ENCODE results near the gene MEIOSIN. TPM values are rescaled to one million over a fixed set of nuclear protein-coding genes. Genes with fewer than 3 reads are reported as not detected.

MEIOSIN gene
- total RNA-seq, 1 experiment from 2014 or later, result not detected

- ChIA-PET CTCF (interaction anchor here (0.6 to 2.2 kb wide), 2 partner anchors 17 to 21 kb away, joined by 3 to 7 read pairs; no protein-coding TSS in a partner anchor), POLR2A (interaction anchor here (0.6 kb wide), 1 partner anchor 9 kb away, joined by 3 read pairs; no protein-coding TSS in a partner anchor)
- no peak for TF ChIP-seq CTCF (IDR thresholded peaks at IDR 0.05; ENCODE audit: unreplicated experiment)
- no TSS peak for BruUV-seq (replicated peaks)
- no peak overlapping the region for H3K4me3 Mint-ChIP-seq (ENCODE audit: unreplicated experiment)
- H3K27me3 Mint-ChIP-seq (ENCODE audit: insufficient read depth, unreplicated experiment), result no peaks in the 10 kb centered on the region
- no peak for DNase-seq (ENCODE audit: unreplicated experiment)
- intact Hi-C loops (cut with micrococcal nuclease), result no loop called here
- H3K27ac Mint-ChIP-seq (ENCODE audit: low read depth, unreplicated experiment), result no peak overlapping the region
- no peaks in the 10 kb centered on the region for H3K9me3 Mint-ChIP-seq (ENCODE audit: unreplicated experiment)
- H3K4me1 Mint-ChIP-seq (ENCODE audit: insufficient read depth, unreplicated experiment), result peaks cover 19% of the 10 kb centered on the region
- H3K36me3 Mint-ChIP-seq (ENCODE audit: insufficient read depth, unreplicated experiment), result peaks cover 35% of the 10 kb centered on the region
Observed at GRCh38 chr19:45778010-45778661, 44.9 kb downstream of the MEIOSIN start.

GRCh38 chr19:45779231-45780145, 46.2 kb downstream of the MEIOSIN start:
- Mint-ChIP-seq H3K27me3 (ENCODE audit: insufficient read depth, unreplicated experiment) (no peaks in the 10 kb centered on the region), H3K36me3 (ENCODE audit: insufficient read depth, unreplicated experiment) (peaks cover 35% of the 10 kb centered on the region), H3K27ac (ENCODE audit: low read depth, unreplicated experiment) (no peak overlapping the region), H3K4me1 (ENCODE audit: insufficient read depth, unreplicated experiment) (peaks cover 28% of the 10 kb centered on the region), H3K4me3 (ENCODE audit: unreplicated experiment) (peak overlapping the region; percentile 58), H3K9me3 (ENCODE audit: unreplicated experiment) (no peaks in the 10 kb centered on the region)
- peak; percentile 68 for TF ChIP-seq CTCF (IDR thresholded peaks at IDR 0.05; ENCODE audit: unreplicated experiment)
- peak; percentile 95 for DNase-seq (ENCODE audit: unreplicated experiment)
- ChIA-PET POLR2A (interaction anchor here (0.6 to 5.1 kb wide), 5 partner anchors 10 to 75 kb away, joined by 3 to 102 read pairs (median 3); partner anchors contain the start of genes DMWD and SIX5), CTCF (interaction anchor here (0.6 to 2.2 kb wide), 2 partner anchors 20 to 25 kb away, joined by 3 to 7 read pairs; no protein-coding TSS in a partner anchor)
- no TSS peak for BruUV-seq (replicated peaks)
- intact Hi-C loops (cut with micrococcal nuclease), result loop anchor here (1.0 kb wide), 1 partner anchor 9 kb away; no protein-coding TSS in a partner anchor

- Mint-ChIP-seq H3K4me1 (ENCODE audit: insufficient read depth, unreplicated experiment) (peaks cover 28% of the 10 kb centered on the region), H3K4me3 (ENCODE audit: unreplicated experiment) (no peak overlapping the region), H3K27me3 (ENCODE audit: insufficient read depth, unreplicated experiment) (no peaks in the 10 kb centered on the region), H3K9me3 (ENCODE audit: unreplicated experiment) (no peaks in the 10 kb centered on the region), H3K36me3 (ENCODE audit: insufficient read depth, unreplicated experiment) (peaks cover 29% of the 10 kb centered on the region), H3K27ac (ENCODE audit: low read depth, unreplicated experiment) (no peak overlapping the region)
- no TSS peak for BruUV-seq (replicated peaks)
- CTCF ChIA-PET, result no interaction called here
- POLR2A ChIA-PET, result interaction anchor here (1.2 to 5.1 kb wide), 2 partner anchors 11 to 63 kb away, joined by 5 to 102 read pairs; partner anchors contain the start of gene SIX5
- TF ChIP-seq CTCF (IDR thresholded peaks at IDR 0.05; ENCODE audit: unreplicated experiment), result no peak
- DNase-seq (ENCODE audit: unreplicated experiment), result no peak
- intact Hi-C loops (cut with micrococcal nuclease), result no loop called here
Observed at GRCh38 chr19:45780146-45780447, 46.9 kb downstream of the MEIOSIN start.
